Measurements from ENCODE around the gene RAB7B.

Gene RAB7B

GRCh38 chr1:206023695-206024094 is 20.5 kb upstream of the RAB7B start, which contains the start of gene CTSE:
CTSE (minus strand) TSS chr1:206023895; CDS start chr1:206023791, 104 bp downstream.
- H3K4me3 ChIP-seq (ENCODE audit: low read depth, low read length): no peak within 1 kb of the TSS

GRCh38 chr1:206022766-206023165 is 19.6 kb upstream of the RAB7B start:
- H3K4me3 ChIP-seq (ENCODE audit: low read depth, low read length): no peak overlapping the region

GRCh38 chr1:206021626-206022365 is 18.6 kb upstream of the RAB7B start:
- H3K4me3 ChIP-seq (ENCODE audit: low read depth, low read length): no peak overlapping the region

- no peak overlapping the region for H3K4me3 ChIP-seq (ENCODE audit: low read depth, low read length)
These were observed 17.9 kb upstream of the RAB7B start for GRCh38 chr1:206021008-206021625.

- H3K4me3 ChIP-seq (ENCODE audit: low read depth, low read length): no peak overlapping the region
These were observed 17.3 kb upstream of the RAB7B start for GRCh38 chr1:206020393-206021007.

- H3K4me3 ChIP-seq (ENCODE audit: low read depth, low read length): no peak overlapping the region
These were observed 11.9 kb upstream of the RAB7B start for GRCh38 chr1:206015071-206015470.

- no peak overlapping the region for H3K4me3 ChIP-seq (ENCODE audit: low read depth, low read length)
These were observed 11.4 kb upstream of the RAB7B start for GRCh38 chr1:206014601-206015000.

GRCh38 chr1:206013026-206013795 is 10.0 kb upstream of the RAB7B start:
- no peak overlapping the region for H3K4me3 ChIP-seq (ENCODE audit: low read depth, low read length)

- H3K4me3 ChIP-seq (ENCODE audit: low read depth, low read length): no peak overlapping the region
These were observed 9.1 kb upstream of the RAB7B start for GRCh38 chr1:206012086-206012859.

- no peak overlapping the region for H3K4me3 ChIP-seq (ENCODE audit: low read depth, low read length)
These were observed 7.9 kb upstream of the RAB7B start for GRCh38 chr1:206011057-206011456.

GRCh38 chr1:206010060-206010459 is 6.9 kb upstream of the RAB7B start:
- H3K4me3 ChIP-seq (ENCODE audit: low read depth, low read length): no peak overlapping the region

GRCh38 chr1:206006946-206007345 is 3.8 kb upstream of the RAB7B start:
- no peak overlapping the region for H3K4me3 ChIP-seq (ENCODE audit: low read depth, low read length)

GRCh38 chr1:206005778-206006180 is 2.6 kb upstream of the RAB7B start:
- H3K4me3 ChIP-seq (ENCODE audit: low read depth, low read length): no peak overlapping the region

- no peak overlapping the region for H3K4me3 ChIP-seq (ENCODE audit: low read depth, low read length)
These were observed 2.0 kb upstream of the RAB7B start for GRCh38 chr1:206005234-206005633.

- no peak overlapping the region for H3K4me3 ChIP-seq (ENCODE audit: low read depth, low read length)
These were observed 1.6 kb upstream of the RAB7B start for GRCh38 chr1:206004826-206005225.

GRCh38 chr1:206003854-206004800 is 932 bp upstream of the RAB7B start:
- no peak overlapping the region for H3K4me3 ChIP-seq (ENCODE audit: low read depth, low read length)

GRCh38 chr1:206002160-206002559 is 1.0 kb downstream of the RAB7B start:
- H3K4me3 ChIP-seq (ENCODE audit: low read depth, low read length): no peak overlapping the region

- no peak overlapping the region for H3K4me3 ChIP-seq (ENCODE audit: low read depth, low read length)
These were observed 1.7 kb downstream of the RAB7B start for GRCh38 chr1:206001476-206001888.

GRCh38 chr1:206000641-206001339 is 2.4 kb downstream of the RAB7B start:
- H3K4me3 ChIP-seq (ENCODE audit: low read depth, low read length): no peak overlapping the region
